ENCODE measurements around the gene ZNF644. TPM values are rescaled to one million over a fixed set of nuclear protein-coding genes. Genes with fewer than 3 reads are reported as not detected.
"Not testable (repeated sequence)": the region's sequence is repeated elsewhere in the genome, so short reads cannot be mapped to it uniquely, and the experiment has no call there.

ZNF644 gene
- polyA plus RNA-seq, 3 donors, result 6.4 to 21.9 (median 10.6) TPM

- H3K27ac ChIP-seq (ENCODE audit: low read depth, low read length), result not testable (repeated sequence)
- 98% methylated on average over 32 to 38 of the region's 38 CpGs for WGBS, 3 donors
Measured at GRCh38 chr1:90893679-90894078, 128.2 kb downstream of the ZNF644 start.

- not testable (repeated sequence) for H3K27ac ChIP-seq (ENCODE audit: low read depth, low read length)
- WGBS, 3 donors, result 96 to 100% (median 96%) methylated on average over 1 of the region's 1 CpG
Measured at GRCh38 chr1:90892884-90893283, 129.0 kb downstream of the ZNF644 start.

GRCh38 chr1:90892196-90892595 lies 129.6 kb downstream of the ZNF644 start:
- H3K27ac ChIP-seq (ENCODE audit: low read depth, low read length), result not testable (repeated sequence)
- WGBS, 3 donors, result 95 to 96% (median 96%) methylated on average over 14 to 17 of the region's 20 CpGs

- not testable (repeated sequence) for H3K27ac ChIP-seq (ENCODE audit: low read depth, low read length)
- WGBS, 3 donors, result 97 to 100% (median 98%) methylated on average over 9 to 24 of the region's 28 CpGs
Measured at GRCh38 chr1:90891756-90892155, 130.1 kb downstream of the ZNF644 start.

GRCh38 chr1:90882221-90882620 lies 139.6 kb downstream of the ZNF644 start:
- WGBS, 3 donors, result 48 to 55% (median 55%) methylated on average over 3 of the region's 3 CpGs
- H3K27ac ChIP-seq (ENCODE audit: low read depth, low read length), result no peak overlapping the region

- H3K27ac ChIP-seq (ENCODE audit: low read depth, low read length), result no peak overlapping the region
Measured at GRCh38 chr1:90881034-90881433, 140.8 kb downstream of the ZNF644 start.

- H3K27ac ChIP-seq (ENCODE audit: low read depth, low read length), result no peak overlapping the region
- WGBS, 3 donors, result 88 to 97% (median 92%) methylated on average over 1 of the region's 1 CpG
Measured at GRCh38 chr1:90879281-90879680, 142.6 kb downstream of the ZNF644 start.

GRCh38 chr1:90876101-90876500 lies 145.7 kb downstream of the ZNF644 start:
- 79 to 84% (median 80%) methylated on average over 3 of the region's 3 CpGs for WGBS, 3 donors
- H3K27ac ChIP-seq (ENCODE audit: low read depth, low read length), result no peak overlapping the region
